ENCODE measurements around the gene ZDHHC17. TPM values are rescaled to one million over a fixed set of nuclear protein-coding genes. Genes with fewer than 3 reads are reported as not detected.

ZDHHC17 gene
- total RNA-seq, 1 experiment from 2014 or later, result 25.3 TPM

DNA sequence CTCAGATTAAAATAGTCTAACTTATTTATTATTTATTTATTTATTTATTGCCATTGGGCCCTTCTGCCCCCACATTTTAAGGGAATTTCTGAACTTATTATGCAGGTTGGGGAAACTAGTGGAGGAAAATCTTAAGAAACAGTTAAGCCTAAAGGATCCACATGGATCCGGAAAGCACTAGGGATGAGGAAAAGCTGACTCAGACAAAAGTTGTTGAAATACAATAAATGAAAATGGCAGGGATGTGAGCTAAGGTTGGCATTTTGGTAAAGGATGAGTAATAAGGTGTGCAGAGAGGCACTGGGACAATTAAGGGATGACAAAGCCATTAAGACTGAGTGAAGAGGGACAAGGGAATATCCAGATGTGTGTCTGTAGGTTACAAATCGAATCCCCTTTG, 135.6 kb downstream of the ZDHHC17 start:
- Histone ChIP-seq H3K4me2 (ENCODE audit: low read length) (no peak overlapping the region), H3K4me3 (replicated peaks in 1 of 2; ENCODE audit: low read depth in 1 of 2, low read length in 2 of 2) (no peak overlapping the region), H2AFZ (ENCODE audit: low read depth, low read length, poor library complexity, severe bottlenecking) (no peak overlapping the region), H4K20me1 (ENCODE audit: insufficient read depth) (no peaks in the 10 kb centered on the region), H3K27me3 (ENCODE audit: insufficient read depth, low read length) (no peaks in the 10 kb centered on the region), H3K4me1 (ENCODE audit: control insufficient read depth in 1 of 2, insufficient read depth in 2 of 2, low read length in 2 of 2) (no peaks in the 10 kb centered on the region), H3K36me3 (ENCODE audit: control insufficient read depth in 1 of 2, insufficient read depth in 2 of 2, low read length in 2 of 2) (no peaks in the 10 kb centered on the region), H3K9ac (ENCODE audit: low read length) (no peak overlapping the region), H3K27ac (ENCODE audit: low read depth, low read length) (no peak overlapping the region), H3K9me2 (ENCODE audit: insufficient read depth) (no peaks in the 10 kb centered on the region), H3K9me3 (ENCODE audit: control insufficient read depth in 1 of 2, insufficient read depth in 1 of 2, low read depth in 1 of 2, low read length in 2 of 2) (no peaks in the 10 kb centered on the region), H3K79me2 (ENCODE audit: insufficient read depth, low read length) (no peaks in the 10 kb centered on the region)
- TF ChIP-seq CEBPB (IDR thresholded peaks at IDR 0.05; ENCODE audit: low read depth) (no peak), SP1 (IDR thresholded peaks at IDR 0.05; ENCODE audit: low read depth) (no peak), EZH2phosphoT487 (IDR thresholded peaks at IDR 0.05; ENCODE audit: borderline replicate concordance) (no peak), ZFX (IDR thresholded peaks at IDR 0.05) (no peak), EGR1 (IDR thresholded peaks at IDR 0.05; ENCODE audit: low read depth) (no peak), POLR2AphosphoS5 (IDR thresholded peaks at IDR 0.05; ENCODE audit: low read depth, low read length) (no peak), POLR2A (IDR thresholded peaks at IDR 0.05; ENCODE audit: borderline replicate concordance, extremely low read depth, insufficient read depth, insufficient read length) (no peak), YY1 (IDR thresholded peaks at IDR 0.05; ENCODE audit: extremely low read depth, insufficient replicate concordance, low read depth, low read length) (no peak)
- TF ChIP-seq, protein P1, sequence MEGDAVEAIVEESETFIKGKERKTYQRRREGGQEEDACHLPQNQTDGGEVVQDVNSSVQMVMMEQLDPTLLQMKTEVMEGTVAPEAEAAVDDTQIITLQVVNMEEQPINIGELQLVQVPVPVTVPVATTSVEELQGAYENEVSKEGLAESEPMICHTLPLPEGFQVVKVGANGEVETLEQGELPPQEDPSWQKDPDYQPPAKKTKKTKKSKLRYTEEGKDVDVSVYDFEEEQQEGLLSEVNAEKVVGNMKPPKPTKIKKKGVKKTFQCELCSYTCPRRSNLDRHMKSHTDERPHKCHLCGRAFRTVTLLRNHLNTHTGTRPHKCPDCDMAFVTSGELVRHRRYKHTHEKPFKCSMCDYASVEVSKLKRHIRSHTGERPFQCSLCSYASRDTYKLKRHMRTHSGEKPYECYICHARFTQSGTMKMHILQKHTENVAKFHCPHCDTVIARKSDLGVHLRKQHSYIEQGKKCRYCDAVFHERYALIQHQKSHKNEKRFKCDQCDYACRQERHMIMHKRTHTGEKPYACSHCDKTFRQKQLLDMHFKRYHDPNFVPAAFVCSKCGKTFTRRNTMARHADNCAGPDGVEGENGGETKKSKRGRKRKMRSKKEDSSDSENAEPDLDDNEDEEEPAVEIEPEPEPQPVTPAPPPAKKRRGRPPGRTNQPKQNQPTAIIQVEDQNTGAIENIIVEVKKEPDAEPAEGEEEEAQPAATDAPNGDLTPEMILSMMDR (IDR thresholded peaks at IDR 0.05 in 2 of 3, conservative IDR thresholded peaks at IDR 0.05 in 1 of 3; ENCODE audit: borderline replicate concordance in 1 of 3, insufficient read depth in 1 of 3, low read depth in 2 of 3, low read length in 2 of 3), result no peak
- TF ChIP-seq, protein P2, sequence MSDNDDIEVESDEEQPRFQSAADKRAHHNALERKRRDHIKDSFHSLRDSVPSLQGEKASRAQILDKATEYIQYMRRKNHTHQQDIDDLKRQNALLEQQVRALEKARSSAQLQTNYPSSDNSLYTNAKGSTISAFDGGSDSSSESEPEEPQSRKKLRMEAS (IDR thresholded peaks at IDR 0.05), result no peak
- DNase-seq (ENCODE audit: low read depth, low spot score), result no peak
- intact Hi-C loops (cut with micrococcal nuclease), result no loop called here
- BruUV-seq (replicated peaks), result no TSS peak
- POLR2A ChIA-PET, result no interaction called here
- CTCF ChIA-PET, result no interaction called here
- ATAC-seq, result no peak
- RAD21 ChIA-PET (ENCODE audit: low non-redundant PET in 1 of 2, low total read pairs in 2 of 2, uncharacterized antibody in 2 of 2, unreplicated experiment in 2 of 2), result no interaction called here

Data from HCT116 (cell line).